Cardiac muscle cell (in vitro differentiated cells and primary cell): ENCODE data around the gene ACAA2. TPM values are rescaled to one million over a fixed set of nuclear protein-coding genes. Genes with fewer than 3 reads are reported as not detected.
"Not testable (repeated sequence)": the region's sequence is repeated elsewhere in the genome, so short reads cannot be mapped to it uniquely, and the experiment has no call there.

Experiments
- DNase-seq, 2 donors: peaks; one replicate each; pipeline versions ENCODE4 v3.0.0 to v3.0.0-alpha.2; 2010 to 2017; ENCODE audit warnings: low read depth in 1 of 2, low spot score in 1 of 2
- H3K27ac ChIP-seq: fragments of 200-600 bp; sonication (generic); 2 replicates; pipeline ENCODE4 v1.5.1; 2016
- H3K27me3 ChIP-seq: fragments of 200-600 bp; sonication (generic); 2 replicates; pipeline ENCODE4 v1.6.0; 2016; ENCODE audit warnings: control low read depth
- H3K36me3 ChIP-seq: fragments of 200-600 bp; sonication (generic); 2 replicates; pipeline ENCODE4 v1.5.1; 2016; ENCODE audit warnings: control low read depth
- H3K4me1 ChIP-seq: fragments of 200-600 bp; sonication (generic); 2 replicates; pipeline ENCODE4 v1.8.1; 2017; ENCODE audit warnings: low read depth, mild to moderate bottlenecking, mixed run types
- H3K4me3 ChIP-seq: fragments of 200-600 bp; sonication (generic); 2 replicates; pipeline ENCODE4 v1.5.1; 2016; ENCODE audit warnings: mild to moderate bottlenecking
- H3K9me3 ChIP-seq: fragments of 200-600 bp; sonication (generic); 2 replicates; pipeline ENCODE4 v1.5.1; 2017; ENCODE audit warnings: low read depth, mild to moderate bottlenecking, control low read depth
- polyA plus RNA-seq: library from polyadenylated mRNA; unstranded; fragments of >200 nt; fragmentation: Nextera tagmentation; extraction: Ambion mirVana; gene quantifications from 2 replicates; pipeline ENCODE4 v1.2.1, GENCODE V29; 2016
- total RNA-seq: library from RNA; depleted of rRNA; stranded (reverse); fragments of >200 nt; gene quantifications from 2 replicates; pipeline ENCODE4 v1.2.3, GENCODE V29; 2016
- TF ChIP-seq, protein P1 (sequence below): IDR thresholded peaks from 2 replicates; pipeline ENCODE4 v1.5.1; 2012; ENCODE audit warnings: low read depth, mild to moderate bottlenecking, low read length

ACAA2 gene
- total and polyA plus RNA-seq, 2 experiments from 2014 or later, result 68.7 to 150 TPM

DNA sequence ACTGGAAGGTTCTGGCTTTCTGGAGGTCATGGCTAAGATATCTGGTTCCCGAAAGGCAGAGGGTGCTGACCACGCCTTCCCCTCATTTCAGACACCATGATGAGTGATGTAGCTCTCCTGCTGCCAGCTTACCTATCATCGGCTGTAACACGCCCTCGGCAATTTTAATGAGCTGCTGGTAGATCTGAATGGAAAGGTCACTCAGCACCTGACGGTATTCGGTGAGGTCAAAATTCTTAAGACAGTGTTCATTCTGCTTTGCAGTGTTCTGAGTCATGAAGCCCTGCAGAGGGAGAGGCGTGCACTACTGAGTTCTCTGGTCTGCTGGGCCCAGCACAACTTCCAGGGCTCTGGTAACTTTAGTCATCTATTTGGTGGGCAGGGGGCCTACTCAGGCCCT, 25.7 kb upstream of the ACAA2 start:
- DNase-seq, result peak in 1 of 2 donors; percentile 10
- TF ChIP-seq, protein P1, sequence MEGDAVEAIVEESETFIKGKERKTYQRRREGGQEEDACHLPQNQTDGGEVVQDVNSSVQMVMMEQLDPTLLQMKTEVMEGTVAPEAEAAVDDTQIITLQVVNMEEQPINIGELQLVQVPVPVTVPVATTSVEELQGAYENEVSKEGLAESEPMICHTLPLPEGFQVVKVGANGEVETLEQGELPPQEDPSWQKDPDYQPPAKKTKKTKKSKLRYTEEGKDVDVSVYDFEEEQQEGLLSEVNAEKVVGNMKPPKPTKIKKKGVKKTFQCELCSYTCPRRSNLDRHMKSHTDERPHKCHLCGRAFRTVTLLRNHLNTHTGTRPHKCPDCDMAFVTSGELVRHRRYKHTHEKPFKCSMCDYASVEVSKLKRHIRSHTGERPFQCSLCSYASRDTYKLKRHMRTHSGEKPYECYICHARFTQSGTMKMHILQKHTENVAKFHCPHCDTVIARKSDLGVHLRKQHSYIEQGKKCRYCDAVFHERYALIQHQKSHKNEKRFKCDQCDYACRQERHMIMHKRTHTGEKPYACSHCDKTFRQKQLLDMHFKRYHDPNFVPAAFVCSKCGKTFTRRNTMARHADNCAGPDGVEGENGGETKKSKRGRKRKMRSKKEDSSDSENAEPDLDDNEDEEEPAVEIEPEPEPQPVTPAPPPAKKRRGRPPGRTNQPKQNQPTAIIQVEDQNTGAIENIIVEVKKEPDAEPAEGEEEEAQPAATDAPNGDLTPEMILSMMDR, result no peak
- H3K27ac ChIP-seq, result no peak overlapping the region

DNA sequence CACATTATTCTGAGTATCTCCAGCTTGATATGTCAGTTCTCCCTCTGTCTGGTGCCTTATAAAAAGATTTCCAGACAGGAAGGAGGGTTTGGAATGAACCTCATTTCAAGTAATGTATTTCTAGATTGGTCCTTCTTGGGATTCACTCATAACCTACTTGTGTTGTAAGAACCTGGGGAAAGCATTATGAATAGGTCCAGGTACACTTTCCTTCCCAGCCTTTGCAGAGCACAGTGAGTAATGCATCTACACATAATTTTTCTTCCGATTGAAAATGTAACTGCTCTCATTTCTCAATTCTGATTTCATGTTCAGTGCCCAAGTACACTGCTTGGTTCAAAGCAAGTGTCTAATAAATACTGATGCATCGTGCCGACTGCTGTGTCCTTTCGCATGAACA, 25.0 kb upstream of the ACAA2 start:
- Histone ChIP-seq H3K9me3 (no peaks in the 10 kb centered on the region), H3K27ac (no peak overlapping the region), H3K27me3 (no peaks in the 10 kb centered on the region), H3K4me1 (no peaks in the 10 kb centered on the region), H3K36me3 (no peaks in the 10 kb centered on the region), H3K4me3 (no peak overlapping the region)
- DNase-seq, result no peak
- TF ChIP-seq, protein P1, result no peak

More for the DNA sequence above, 25.7 kb upstream of the ACAA2 start:
- Histone ChIP-seq H3K4me3 (no peak overlapping the region), H3K27me3 (no peaks in the 10 kb centered on the region), H3K9me3 (no peaks in the 10 kb centered on the region), H3K36me3 (no peaks in the 10 kb centered on the region), H3K4me1 (no peaks in the 10 kb centered on the region)

GRCh38 chr18:49837889-49838288, 24.6 kb upstream of the ACAA2 start:
- no peak overlapping the region for H3K27ac ChIP-seq

DNA sequence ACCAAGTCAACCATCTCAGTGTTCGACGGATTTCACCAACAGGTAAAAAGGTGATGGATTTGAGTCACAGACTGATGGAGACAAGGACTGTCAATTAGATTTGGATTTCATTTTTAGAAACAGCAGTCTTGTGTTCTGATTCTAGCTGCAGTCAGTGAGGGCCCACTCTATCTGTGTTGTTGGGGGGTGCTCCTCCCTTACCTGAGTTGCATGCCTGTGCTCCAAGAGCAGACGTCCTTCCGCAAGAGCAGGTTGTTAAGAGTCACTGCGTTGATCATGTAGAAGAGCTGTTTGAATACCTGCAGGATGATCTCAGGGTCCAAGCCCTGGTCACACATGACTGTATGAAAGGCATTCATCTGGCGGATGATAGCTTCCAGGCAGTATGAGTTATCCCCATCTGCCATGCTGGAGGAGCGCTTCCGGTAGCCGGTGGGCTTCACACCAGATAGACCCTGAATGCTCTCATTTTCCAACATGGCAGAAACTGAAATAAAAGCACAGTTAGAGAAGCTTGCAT, 24.0 kb upstream of the ACAA2 start:
- not testable (repeated sequence) for H3K27me3 ChIP-seq, DNase-seq, H3K9me3 ChIP-seq, H3K36me3 ChIP-seq, H3K4me3 ChIP-seq, H3K27ac ChIP-seq, H3K4me1 ChIP-seq

More at GRCh38 chr18:49837889-49838288, 24.6 kb upstream of the ACAA2 start:
- no peaks in the 10 kb centered on the region for H3K9me3 ChIP-seq
- TF ChIP-seq, protein P1, result no peak
- no peaks in the 10 kb centered on the region for H3K27me3 ChIP-seq
- H3K4me3 ChIP-seq, result no peak overlapping the region
- H3K36me3 ChIP-seq, result no peaks in the 10 kb centered on the region
- DNase-seq, result no peak
- no peaks in the 10 kb centered on the region for H3K4me1 ChIP-seq

DNA sequence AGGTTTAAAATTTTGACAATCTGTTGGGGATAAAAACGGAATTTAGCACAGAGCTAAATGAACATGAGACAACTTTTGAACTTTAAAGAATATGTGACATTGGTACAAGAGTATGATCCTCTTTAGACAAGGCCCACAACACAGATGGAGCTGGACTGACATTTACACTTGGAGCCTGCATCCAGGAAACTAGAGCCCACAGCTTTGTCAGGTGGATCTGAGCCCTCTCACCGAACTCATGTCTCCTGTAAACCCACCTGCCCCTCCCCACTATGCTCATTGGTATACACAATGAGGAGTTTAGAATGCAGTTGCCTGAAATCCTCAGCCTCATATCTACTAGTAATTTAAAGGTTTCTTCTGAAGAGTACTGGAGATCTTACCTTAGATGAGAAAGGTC, 22.1 kb upstream of the ACAA2 start:
- Histone ChIP-seq H3K36me3 (no peaks in the 10 kb centered on the region), H3K27ac (no peak overlapping the region), H3K4me1 (no peaks in the 10 kb centered on the region), H3K27me3 (no peaks in the 10 kb centered on the region), H3K4me3 (no peak overlapping the region), H3K9me3 (no peaks in the 10 kb centered on the region)
- no peak for DNase-seq
- TF ChIP-seq, protein P1, result no peak

GRCh38 chr18:49834258-49834657, 20.9 kb upstream of the ACAA2 start:
- Histone ChIP-seq H3K27ac (no peak overlapping the region), H3K4me1 (no peaks in the 10 kb centered on the region), H3K27me3 (no peaks in the 10 kb centered on the region), H3K36me3 (no peaks in the 10 kb centered on the region), H3K4me3 (no peak overlapping the region), H3K9me3 (no peaks in the 10 kb centered on the region)
- DNase-seq, result no peak
- TF ChIP-seq, protein P1, result no peak
